ENCODE results near the gene NFIA.
A peak's percentile ranks its signal among the peaks of the same experiment; 100 is the strongest.

The NFIA gene

DNA sequence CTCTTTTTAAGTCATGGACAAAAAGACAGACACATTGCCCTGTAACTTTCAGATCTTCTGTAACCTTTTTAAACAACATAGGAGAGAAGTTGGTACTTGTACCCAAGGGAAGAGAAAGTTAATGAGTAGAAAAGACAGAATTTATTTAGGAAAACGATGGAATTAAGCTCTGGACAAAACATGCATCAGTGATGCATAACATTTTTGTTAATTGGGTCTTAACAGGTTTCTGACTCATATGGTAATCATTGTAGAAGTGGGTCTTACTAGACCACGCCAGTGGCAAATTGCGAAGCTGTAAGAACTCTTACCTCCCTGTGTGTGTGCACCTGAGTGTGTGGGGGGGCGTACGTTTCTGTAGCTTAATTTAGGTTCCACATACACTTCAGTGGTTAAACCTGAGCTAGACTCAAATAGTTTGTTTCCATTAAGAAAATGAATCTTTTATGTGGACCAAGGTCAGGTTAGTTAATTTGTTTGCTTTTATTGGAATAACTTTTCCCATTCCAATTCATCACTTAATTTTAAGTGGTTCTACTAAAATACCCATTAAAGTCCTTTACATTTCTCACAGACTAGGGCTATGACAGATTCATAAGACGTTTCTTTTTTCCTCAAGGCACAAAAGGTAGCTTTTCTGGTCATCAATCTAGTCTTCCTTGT is 48.1 kb downstream of the NFIA start:
- H3K4me3 ChIP-seq (ENCODE audit: severe bottlenecking): no peak overlapping the region
- TF ChIP-seq, protein P1, sequence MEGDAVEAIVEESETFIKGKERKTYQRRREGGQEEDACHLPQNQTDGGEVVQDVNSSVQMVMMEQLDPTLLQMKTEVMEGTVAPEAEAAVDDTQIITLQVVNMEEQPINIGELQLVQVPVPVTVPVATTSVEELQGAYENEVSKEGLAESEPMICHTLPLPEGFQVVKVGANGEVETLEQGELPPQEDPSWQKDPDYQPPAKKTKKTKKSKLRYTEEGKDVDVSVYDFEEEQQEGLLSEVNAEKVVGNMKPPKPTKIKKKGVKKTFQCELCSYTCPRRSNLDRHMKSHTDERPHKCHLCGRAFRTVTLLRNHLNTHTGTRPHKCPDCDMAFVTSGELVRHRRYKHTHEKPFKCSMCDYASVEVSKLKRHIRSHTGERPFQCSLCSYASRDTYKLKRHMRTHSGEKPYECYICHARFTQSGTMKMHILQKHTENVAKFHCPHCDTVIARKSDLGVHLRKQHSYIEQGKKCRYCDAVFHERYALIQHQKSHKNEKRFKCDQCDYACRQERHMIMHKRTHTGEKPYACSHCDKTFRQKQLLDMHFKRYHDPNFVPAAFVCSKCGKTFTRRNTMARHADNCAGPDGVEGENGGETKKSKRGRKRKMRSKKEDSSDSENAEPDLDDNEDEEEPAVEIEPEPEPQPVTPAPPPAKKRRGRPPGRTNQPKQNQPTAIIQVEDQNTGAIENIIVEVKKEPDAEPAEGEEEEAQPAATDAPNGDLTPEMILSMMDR (IDR thresholded peaks at IDR 0.05; ENCODE audit: poor library complexity, severe bottlenecking): no peak
- H3K9me3 ChIP-seq (ENCODE audit: severe bottlenecking): no peaks in the 10 kb centered on the region
- peaks cover 24% of the 10 kb centered on the region for H3K4me1 ChIP-seq (ENCODE audit: insufficient read depth, poor library complexity, severe bottlenecking)
- no peak overlapping the region for H3K27ac ChIP-seq (ENCODE audit: poor library complexity, severe bottlenecking)
- ATAC-seq (ENCODE audit: low read depth): no peak
- no peaks in the 10 kb centered on the region for H3K27me3 ChIP-seq (ENCODE audit: insufficient read depth, poor library complexity, severe bottlenecking)
- DNase-seq (ENCODE audit: low spot score): no peak
- H3K36me3 ChIP-seq (ENCODE audit: low read depth): no peaks in the 10 kb centered on the region

DNA sequence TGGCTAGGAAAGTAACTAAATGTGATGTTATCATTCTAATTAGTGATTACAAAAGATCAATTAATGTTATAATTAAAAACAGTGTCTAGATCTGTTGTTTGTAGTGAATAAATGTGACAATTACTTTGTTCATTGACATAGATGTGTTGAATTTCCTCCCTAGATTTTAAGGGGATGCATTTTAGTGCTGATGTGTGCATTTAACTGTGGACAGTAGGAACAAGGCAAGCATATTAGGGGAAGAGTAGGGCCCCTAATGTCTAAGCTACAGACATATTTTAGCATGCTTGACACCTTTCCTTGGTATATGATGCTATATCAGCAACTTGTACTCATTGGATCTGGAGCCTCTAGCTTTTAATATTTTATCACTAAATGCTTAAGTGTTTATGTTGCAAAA is 48.9 kb downstream of the NFIA start:
- H3K4me3 ChIP-seq (ENCODE audit: severe bottlenecking): no peak overlapping the region
- ATAC-seq (ENCODE audit: low read depth): no peak
- H3K4me1 ChIP-seq (ENCODE audit: insufficient read depth, poor library complexity, severe bottlenecking): peaks cover 24% of the 10 kb centered on the region
- H3K27ac ChIP-seq (ENCODE audit: poor library complexity, severe bottlenecking): no peak overlapping the region
- H3K9me3 ChIP-seq (ENCODE audit: severe bottlenecking): no peaks in the 10 kb centered on the region
- TF ChIP-seq, protein P1 (IDR thresholded peaks at IDR 0.05; ENCODE audit: poor library complexity, severe bottlenecking): no peak
- H3K36me3 ChIP-seq (ENCODE audit: low read depth): no peaks in the 10 kb centered on the region
- no peaks in the 10 kb centered on the region for H3K27me3 ChIP-seq (ENCODE audit: insufficient read depth, poor library complexity, severe bottlenecking)
- no peak for DNase-seq (ENCODE audit: low spot score)

DNA sequence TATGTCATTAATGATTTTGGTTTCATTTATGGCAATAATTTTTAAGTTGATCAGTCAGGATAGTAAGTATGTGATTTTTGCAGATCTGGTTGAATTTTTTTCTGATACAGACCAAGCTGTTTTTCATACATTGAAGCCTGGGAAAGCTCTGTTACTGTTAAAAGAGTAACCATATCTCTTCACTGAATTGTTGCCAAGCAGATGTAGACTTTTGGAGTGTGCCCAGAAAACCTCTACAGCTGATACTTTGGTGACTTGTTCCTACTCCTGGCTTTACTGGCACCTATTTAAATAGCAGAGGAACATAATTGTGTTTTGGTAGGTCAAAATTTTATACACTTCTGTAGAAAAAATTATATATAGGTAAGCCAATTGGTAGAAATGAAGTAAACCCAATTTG is 49.4 kb downstream of the NFIA start:
- no peak overlapping the region for H3K4me3 ChIP-seq (ENCODE audit: severe bottlenecking)
- ATAC-seq (ENCODE audit: low read depth): no peak
- H3K36me3 ChIP-seq (ENCODE audit: low read depth): no peaks in the 10 kb centered on the region
- TF ChIP-seq, protein P1 (IDR thresholded peaks at IDR 0.05; ENCODE audit: poor library complexity, severe bottlenecking): no peak
- H3K27me3 ChIP-seq (ENCODE audit: insufficient read depth, poor library complexity, severe bottlenecking): no peaks in the 10 kb centered on the region
- peak overlapping the region; percentile 62 for H3K27ac ChIP-seq (ENCODE audit: poor library complexity, severe bottlenecking)
- no peaks in the 10 kb centered on the region for H3K9me3 ChIP-seq (ENCODE audit: severe bottlenecking)
- no peak for DNase-seq (ENCODE audit: low spot score)
- H3K4me1 ChIP-seq (ENCODE audit: insufficient read depth, poor library complexity, severe bottlenecking): peaks cover 24% of the 10 kb centered on the region

DNA sequence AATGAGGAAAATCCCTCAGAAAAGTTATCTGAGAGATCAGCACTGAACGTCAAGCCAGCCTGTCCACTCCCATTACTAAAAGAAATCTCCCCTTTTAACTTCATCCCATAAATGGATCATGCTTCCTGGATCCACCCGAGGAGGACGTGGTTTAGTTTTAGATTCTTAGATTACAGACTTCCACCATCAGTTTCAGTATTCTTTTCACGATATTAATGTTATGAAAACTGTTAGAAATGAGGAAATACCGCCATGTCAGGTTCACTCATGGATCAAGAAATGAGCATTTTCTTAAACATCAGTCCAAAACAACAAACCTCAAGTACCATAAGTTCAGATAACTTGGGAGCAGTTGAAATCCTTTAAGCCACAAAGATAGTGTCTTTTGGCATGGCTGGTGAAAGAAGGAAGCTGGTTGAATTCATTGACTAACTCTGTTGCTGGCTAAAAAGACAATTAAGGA is 49.8 kb downstream of the NFIA start:
- H3K36me3 ChIP-seq (ENCODE audit: low read depth): no peaks in the 10 kb centered on the region
- DNase-seq (ENCODE audit: low spot score): no peak
- no peaks in the 10 kb centered on the region for H3K9me3 ChIP-seq (ENCODE audit: severe bottlenecking)
- TF ChIP-seq, protein P1 (IDR thresholded peaks at IDR 0.05; ENCODE audit: poor library complexity, severe bottlenecking): no peak
- H3K4me3 ChIP-seq (ENCODE audit: severe bottlenecking): no peak overlapping the region
- peak overlapping the region; percentile 62 for H3K27ac ChIP-seq (ENCODE audit: poor library complexity, severe bottlenecking)
- ATAC-seq (ENCODE audit: low read depth): 0 out of 3 replicates have a peak, but pooled peaks have one; percentile 40
- H3K27me3 ChIP-seq (ENCODE audit: insufficient read depth, poor library complexity, severe bottlenecking): no peaks in the 10 kb centered on the region
- peaks cover 24% of the 10 kb centered on the region for H3K4me1 ChIP-seq (ENCODE audit: insufficient read depth, poor library complexity, severe bottlenecking)

DNA sequence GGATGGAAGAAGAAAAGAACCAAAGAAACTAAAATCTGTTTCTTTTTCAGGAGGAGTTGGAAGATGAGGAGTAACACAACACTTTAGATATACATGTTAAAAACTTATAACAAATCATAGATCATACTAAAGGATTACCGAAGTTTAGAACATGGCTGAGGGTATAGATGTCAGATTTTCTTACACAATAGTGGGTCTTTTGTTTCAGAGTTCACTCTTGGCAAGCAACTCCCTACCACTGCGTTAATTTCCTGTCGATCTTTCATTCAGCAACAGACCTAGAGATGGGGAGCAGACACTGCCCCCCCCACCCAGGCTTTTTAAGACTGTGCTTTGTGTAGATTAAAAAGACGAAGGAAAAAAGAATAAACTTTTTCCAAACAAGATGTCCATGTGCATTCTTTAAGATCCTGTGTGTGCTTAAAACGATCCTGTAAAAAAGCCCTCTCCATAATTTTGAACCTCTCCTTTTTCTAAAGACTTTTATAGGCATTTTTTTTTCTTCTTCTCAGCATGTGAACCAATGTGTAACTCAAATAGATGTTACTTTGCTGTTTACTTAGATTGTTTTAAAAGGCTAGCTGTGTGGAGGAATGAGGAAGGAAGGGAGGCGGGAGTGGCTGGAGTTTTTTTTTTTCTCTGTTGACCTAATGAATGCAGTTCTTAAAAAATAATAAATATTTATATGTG is 50.4 kb downstream of the NFIA start:
- Histone ChIP-seq H3K9me3 (ENCODE audit: severe bottlenecking) (no peaks in the 10 kb centered on the region), H3K4me1 (ENCODE audit: insufficient read depth, poor library complexity, severe bottlenecking) (peaks cover 24% of the 10 kb centered on the region), H3K4me3 (ENCODE audit: severe bottlenecking) (no peak overlapping the region), H3K27ac (ENCODE audit: poor library complexity, severe bottlenecking) (peak overlapping the region; percentile 62), H3K27me3 (ENCODE audit: insufficient read depth, poor library complexity, severe bottlenecking) (no peaks in the 10 kb centered on the region), H3K36me3 (ENCODE audit: low read depth) (no peaks in the 10 kb centered on the region)
- ATAC-seq (ENCODE audit: low read depth): peak; percentile 83
- TF ChIP-seq, protein P1 (IDR thresholded peaks at IDR 0.05; ENCODE audit: poor library complexity, severe bottlenecking): no peak
- DNase-seq (ENCODE audit: low spot score): no peak

Measured in RWPE2 (cell line).